Stimulated activated CD4-positive, alpha-beta T cell treated with anti-CD3 and anti-CD28 coated beads, Interleukin-1b, Interleukin-23, amount 100 ng/mL, for 24 hours (primary cell): ENCODE data around the gene BAIAP2L1.
A peak's percentile ranks its signal among the peaks of the same experiment; 100 is the strongest.

ENCODE experiments used
- DNase-seq, 4 experiments: peaks; one replicate each; pipeline ENCODE4 v3.0.0-alpha.2; 2020; ENCODE audit warnings: low read depth in 4 of 4, low spot score in 1 of 4

The BAIAP2L1 gene

GRCh38 chr7:98295467-98296192 lies 105.3 kb downstream of the BAIAP2L1 start:
- no peak for DNase-seq

GRCh38 chr7:98294798-98295382 lies 106.0 kb downstream of the BAIAP2L1 start:
- DNase-seq, result peak in 1 of 4 experiments; percentile 13

GRCh38 chr7:98294326-98294725 lies 106.6 kb downstream of the BAIAP2L1 start:
- DNase-seq, result no peak

GRCh38 chr7:98293746-98294145 lies 107.1 kb downstream of the BAIAP2L1 start:
- DNase-seq, result no peak

GRCh38 chr7:98293265-98293664 lies 107.6 kb downstream of the BAIAP2L1 start:
- DNase-seq, result no peak

GRCh38 chr7:98291717-98292116 lies 109.2 kb downstream of the BAIAP2L1 start:
- no peak for DNase-seq

GRCh38 chr7:98289333-98289875 lies 111.5 kb downstream of the BAIAP2L1 start:
- DNase-seq, result no peak

DNA sequence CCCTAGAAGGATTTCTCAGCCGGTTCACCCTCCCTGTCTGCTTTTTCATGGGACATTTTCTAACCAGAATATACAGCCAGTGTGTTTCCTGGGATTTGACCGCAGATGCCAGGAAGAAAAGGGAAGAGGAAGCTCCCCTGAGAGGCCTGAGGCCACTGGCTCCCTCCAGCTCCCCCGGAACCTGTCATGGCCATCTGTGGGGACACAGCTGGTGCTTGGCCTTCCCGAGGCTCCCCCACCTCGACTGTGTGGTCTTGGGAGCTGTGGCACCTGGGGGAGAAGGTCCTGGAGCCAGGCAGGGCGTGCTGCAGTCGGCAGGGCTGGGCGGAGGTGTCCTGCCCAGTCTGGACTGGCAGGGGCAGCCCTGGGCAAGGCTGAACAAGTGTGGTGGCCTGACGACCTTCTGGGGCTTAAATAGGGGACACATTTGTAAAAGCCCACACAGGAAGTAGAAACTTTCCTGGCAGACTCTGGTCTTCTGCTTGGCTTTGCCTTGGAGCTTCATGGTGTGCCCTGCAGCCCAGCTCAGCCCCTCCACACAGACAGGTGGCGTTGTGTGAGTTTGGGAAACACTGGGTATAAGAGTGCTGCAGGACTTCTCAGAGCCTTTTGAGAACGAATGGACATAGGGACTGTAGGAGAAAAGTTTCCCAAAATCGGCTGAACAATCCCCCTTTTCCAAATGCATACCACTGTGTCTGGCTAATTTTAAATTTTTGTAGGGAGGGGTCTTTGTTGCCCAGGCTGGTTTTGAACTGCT lies 112.6 kb downstream of the BAIAP2L1 start:
- no peak for DNase-seq

DNA sequence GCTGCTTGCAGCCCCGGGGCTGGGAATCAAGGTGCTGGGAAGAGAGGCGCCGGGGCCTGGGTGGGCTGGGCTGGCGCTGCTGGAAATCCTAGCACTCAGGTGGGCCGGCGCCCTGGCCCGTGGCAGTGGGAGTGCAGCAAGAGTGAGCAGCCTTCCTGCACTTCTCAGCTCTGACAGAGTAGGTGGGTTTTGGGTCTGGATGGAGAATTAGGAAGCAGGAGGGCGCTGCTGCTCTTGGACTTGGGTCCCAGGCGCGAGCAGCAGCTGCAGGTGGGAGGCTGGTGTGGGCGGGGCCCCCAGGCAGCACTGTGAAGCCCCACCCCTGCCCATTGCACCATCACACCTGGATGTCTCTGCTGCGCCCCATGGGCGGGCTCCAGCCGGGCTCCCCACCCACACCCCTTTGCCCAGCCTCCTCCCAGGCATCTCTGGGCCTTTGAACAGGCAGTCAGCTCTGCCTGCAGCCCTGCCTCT lies 113.4 kb downstream of the BAIAP2L1 start:
- DNase-seq, result no peak

GRCh38 chr7:98286701-98287485 lies 114.0 kb downstream of the BAIAP2L1 start:
- no peak for DNase-seq

DNA sequence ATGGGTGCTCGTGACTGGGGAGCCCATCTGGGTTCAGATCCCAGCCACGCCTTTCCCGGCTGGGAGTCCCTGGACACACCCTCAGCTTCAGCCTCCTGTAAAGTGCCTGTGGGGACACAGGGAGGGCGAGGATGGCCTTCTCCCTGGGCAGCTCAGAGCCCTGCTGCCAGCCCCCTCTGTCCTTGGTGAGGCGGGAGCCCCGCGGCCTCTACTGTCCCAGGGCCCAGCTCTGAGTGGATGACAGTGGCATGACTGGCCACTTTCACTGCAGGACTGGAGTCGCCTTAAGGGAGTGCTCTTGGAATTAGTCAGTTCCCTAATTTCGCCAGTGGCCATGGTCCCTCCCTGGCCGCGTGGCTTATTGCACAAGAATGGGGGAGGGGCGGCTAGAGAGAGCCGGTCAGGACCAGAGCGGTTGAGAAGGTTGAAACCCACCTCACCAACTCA lies 114.8 kb downstream of the BAIAP2L1 start:
- DNase-seq, result no peak

- DNase-seq, result no peak
These were observed 115.5 kb downstream of the BAIAP2L1 start for GRCh38 chr7:98285157-98286092.

DNA sequence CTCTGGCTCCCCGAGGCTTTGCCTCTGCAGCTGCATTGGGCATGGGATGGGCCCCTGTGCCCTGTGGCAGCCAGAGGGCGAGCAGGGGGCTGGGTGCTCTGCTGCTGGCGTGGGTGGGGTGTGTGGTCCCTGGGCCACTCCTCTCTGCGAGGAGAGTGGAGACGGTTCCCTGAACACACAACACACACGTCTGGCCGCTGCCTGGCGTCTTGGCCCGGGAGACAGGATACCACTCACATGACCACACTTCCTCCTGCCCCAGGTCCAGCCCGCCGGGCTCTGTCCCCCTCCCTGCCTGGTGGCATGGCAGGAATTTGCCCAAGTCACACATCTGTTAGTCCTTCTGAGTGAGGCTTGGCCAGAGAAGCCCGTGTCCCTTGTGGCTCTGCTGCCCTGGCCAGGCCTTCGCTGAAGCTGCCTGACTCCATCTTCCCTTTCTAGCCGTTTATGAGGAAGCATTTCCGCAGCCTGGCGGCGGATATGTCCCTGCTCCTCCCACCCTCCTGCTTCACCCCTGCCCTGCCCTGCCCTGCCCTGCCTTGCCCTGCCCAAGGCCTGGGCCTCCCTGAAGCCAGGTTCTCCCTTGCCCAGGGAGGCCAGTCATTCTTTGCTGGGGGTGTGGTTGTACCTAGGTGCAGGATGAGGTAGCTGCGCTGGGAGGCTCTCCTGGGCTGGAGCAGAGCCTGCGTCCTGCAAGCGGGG lies 116.4 kb downstream of the BAIAP2L1 start:
- DNase-seq, result no peak

DNA sequence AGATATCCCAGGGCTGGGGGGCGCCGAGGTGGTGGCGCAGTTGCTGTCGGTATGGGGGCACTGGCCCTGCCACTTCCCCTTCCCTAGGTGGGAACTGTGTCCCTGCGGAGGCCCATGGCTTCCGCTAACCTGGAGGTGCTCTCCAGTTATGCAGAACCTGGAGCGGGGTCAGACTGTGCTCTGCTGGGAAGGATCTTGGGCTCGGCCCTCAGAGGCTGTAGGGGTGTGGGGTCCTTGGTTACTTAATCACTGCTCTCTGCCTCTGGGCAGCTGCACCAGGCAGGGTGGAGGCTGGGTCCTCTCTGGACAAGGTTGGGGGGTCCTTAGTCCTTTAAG lies 117.0 kb downstream of the BAIAP2L1 start:
- DNase-seq, result no peak

- DNase-seq, result no peak
These were observed 117.6 kb downstream of the BAIAP2L1 start for GRCh38 chr7:98283127-98283886.

DNA sequence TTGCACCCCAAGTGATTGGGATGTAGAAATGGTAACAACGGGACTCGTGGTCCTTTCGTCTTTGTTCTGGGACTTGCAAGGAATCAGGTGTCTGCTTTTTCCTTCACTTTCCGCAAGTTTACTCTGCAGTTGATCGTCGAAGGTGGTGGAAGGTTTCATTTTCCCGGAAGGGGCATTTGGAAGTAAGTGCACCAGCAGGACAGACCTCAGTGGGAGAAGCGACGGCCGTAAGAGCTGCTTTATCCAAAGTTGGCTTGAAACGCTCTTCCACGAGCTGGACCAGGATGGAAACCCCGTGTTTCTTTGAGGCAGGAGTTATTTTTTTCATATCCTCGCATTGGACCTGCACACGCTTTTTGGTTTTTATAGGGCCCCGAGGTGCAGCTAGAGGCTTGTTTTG lies 118.2 kb downstream of the BAIAP2L1 start:
- no peak for DNase-seq

- DNase-seq, result peak in 1 of 4 experiments; percentile 15
These were observed 118.9 kb downstream of the BAIAP2L1 start for GRCh38 chr7:98281757-98282606.
